Hepatocyte (in vitro differentiated cells): ENCODE results near the gene CD200.

Experiments
- EZH2phosphoT487 ChIP-seq: fragments of 200-600 bp; sonication (generic); IDR thresholded peaks from one replicate; pipeline ENCODE4 v1.6.1; 2018; ENCODE audit warnings: antibody characterized with exemption, mild to moderate bottlenecking, low read depth, moderate library complexity; ENCODE audit not compliant: unreplicated experiment, severe bottlenecking
- TF ChIP-seq, protein P1 (sequence below): fragments of 200-600 bp; sonication (generic); IDR thresholded peaks from 2 replicates; pipeline ENCODE4 v1.5.1; 2016; ENCODE audit warnings: antibody characterized with exemption, mild to moderate bottlenecking; ENCODE audit not compliant: poor library complexity

- TF ChIP-seq, protein P1, sequence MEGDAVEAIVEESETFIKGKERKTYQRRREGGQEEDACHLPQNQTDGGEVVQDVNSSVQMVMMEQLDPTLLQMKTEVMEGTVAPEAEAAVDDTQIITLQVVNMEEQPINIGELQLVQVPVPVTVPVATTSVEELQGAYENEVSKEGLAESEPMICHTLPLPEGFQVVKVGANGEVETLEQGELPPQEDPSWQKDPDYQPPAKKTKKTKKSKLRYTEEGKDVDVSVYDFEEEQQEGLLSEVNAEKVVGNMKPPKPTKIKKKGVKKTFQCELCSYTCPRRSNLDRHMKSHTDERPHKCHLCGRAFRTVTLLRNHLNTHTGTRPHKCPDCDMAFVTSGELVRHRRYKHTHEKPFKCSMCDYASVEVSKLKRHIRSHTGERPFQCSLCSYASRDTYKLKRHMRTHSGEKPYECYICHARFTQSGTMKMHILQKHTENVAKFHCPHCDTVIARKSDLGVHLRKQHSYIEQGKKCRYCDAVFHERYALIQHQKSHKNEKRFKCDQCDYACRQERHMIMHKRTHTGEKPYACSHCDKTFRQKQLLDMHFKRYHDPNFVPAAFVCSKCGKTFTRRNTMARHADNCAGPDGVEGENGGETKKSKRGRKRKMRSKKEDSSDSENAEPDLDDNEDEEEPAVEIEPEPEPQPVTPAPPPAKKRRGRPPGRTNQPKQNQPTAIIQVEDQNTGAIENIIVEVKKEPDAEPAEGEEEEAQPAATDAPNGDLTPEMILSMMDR, result no peak
- TF ChIP-seq EZH2phosphoT487, result no peak
Observed at GRCh38 chr3:112353365-112353764, 20.4 kb downstream of the CD200 start.
